NCI-H1417 treated with DMSO at 0.1 percent for 48 hours (cell line): ENCODE data around the gene NINL.

Experiments used
- DNase-seq: peaks from one replicate; lab custom pipeline; 2025; lab: John Stamatoyannopoulos, UW

Gene NINL

GRCh38 chr20:25407311-25408169 is 177.8 kb downstream of the NINL start, which contains the start of gene GINS1:
GINS1 (plus strand) TSS chr20:25407673; CDS start chr20:25407821, 148 bp downstream.
- DNase-seq, result peak; percentile 82
